ENCODE measurements around the gene PET117. TPM values are rescaled to one million over a fixed set of nuclear protein-coding genes. Genes with fewer than 3 reads are reported as not detected.

PET117 gene
- total and polyA plus RNA-seq, 2 donors (not counting 3 experiments of a cell fraction or from before 2014, with no cell fraction given) = 4.6 to 11.4 TPM

DNA sequence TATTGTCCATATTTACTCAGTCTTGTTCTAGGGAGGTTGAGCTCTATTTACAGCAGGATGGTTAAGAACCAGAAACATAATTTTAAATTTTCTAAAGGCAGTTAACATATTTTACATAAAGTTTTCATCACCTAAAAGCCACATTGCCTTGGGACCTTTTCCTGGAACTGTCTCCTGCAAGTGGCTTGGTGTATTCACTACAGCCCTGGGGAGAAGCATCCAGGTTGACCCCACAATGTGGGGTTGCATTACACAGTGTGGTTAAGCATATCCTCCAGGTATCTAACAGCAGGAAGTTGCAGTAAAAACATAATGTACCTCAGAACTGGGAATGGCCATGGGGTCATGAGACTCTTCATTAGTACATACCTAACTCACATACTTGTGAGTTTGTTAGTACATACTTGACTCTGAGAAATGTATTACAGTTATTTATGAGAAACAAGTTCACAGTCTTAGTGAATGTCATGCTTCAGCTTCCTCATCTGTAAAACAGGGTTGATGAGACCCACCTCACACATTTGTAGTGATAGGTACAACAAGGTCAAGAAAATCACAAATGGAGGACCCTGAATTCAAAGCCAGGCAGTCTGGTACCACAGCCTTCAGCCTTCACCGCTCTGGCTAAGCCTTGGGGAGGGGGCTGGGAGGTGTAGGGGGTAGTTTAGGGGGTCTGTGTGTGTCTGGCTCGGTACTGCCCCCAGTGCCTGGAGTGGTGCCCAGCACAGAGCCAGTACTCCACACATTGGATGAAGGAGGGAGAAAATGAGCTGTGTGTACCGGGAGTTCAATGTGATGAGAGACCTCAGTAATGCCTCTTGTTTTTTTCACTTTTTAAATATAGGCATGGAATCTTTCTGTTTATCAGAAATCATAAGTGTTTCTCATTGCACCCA, 52.9 kb downstream of the PET117 start:
- Histone ChIP-seq H4K20me1 (replicated peaks; ENCODE audit: control insufficient read depth, extremely low read depth, insufficient read depth, low read length) (no peaks in the 10 kb centered on the region), H3K79me2 (ENCODE audit: control insufficient read depth, insufficient read depth, low read length) (no peaks in the 10 kb centered on the region), H3K9me3 (replicated peaks; ENCODE audit: control insufficient read depth, insufficient read depth, low read length) (no peaks in the 10 kb centered on the region), H3K9me1 (replicated peaks; ENCODE audit: control insufficient read depth, extremely low read depth, insufficient read depth, low read length) (no peaks in the 10 kb centered on the region), H2AFZ (ENCODE audit: low read depth, low read length) (no peak overlapping the region), H3K9ac (replicated peaks; ENCODE audit: extremely low read depth, insufficient read depth, low read length) (no peak overlapping the region), H3K27me3 (ENCODE audit: control insufficient read depth in 2 of 2, insufficient read depth in 2 of 2, low read length in 2 of 2) (no peaks in the 10 kb centered on the region), H3K36me3 (ENCODE audit: control insufficient read depth in 2 of 2, extremely low read depth in 1 of 2, insufficient read depth in 2 of 2, low read length in 2 of 2) (peaks cover 0 to 11% of the 10 kb centered on the region in 2 experiments), H3K4me2 (ENCODE audit: insufficient read depth, low read length) (no peak overlapping the region), H3K4me3 (replicated peaks in 1 of 3; ENCODE audit: insufficient read depth in 1 of 3, low read depth in 1 of 3, low read length in 3 of 3) (no peak overlapping the region), H3K4me1 (ENCODE audit: control insufficient read depth, extremely low read depth, insufficient read depth, low read length) (no peaks in the 10 kb centered on the region), H3K27ac (ENCODE audit: insufficient read depth, low read depth, low read length) (no peak overlapping the region)
- intact Hi-C loops (cut with micrococcal nuclease) (no loop called here), dilution Hi-C loops (cut with MboI; ENCODE audit: extremely low pct_ligation_motif_present, low sequenced_read_pairs) (no loop called here)
- TF ChIP-seq POLR2A (IDR thresholded peaks at IDR 0.05; ENCODE audit: low read depth, low read length) = no peak
- TF ChIP-seq GATA2 (IDR thresholded peaks at IDR 0.05; ENCODE audit: insufficient read depth, insufficient read length, low read depth, low read length) = no peak
- no peak for TF ChIP-seq JUN (IDR thresholded peaks at IDR 0.05; ENCODE audit: borderline replicate concordance, insufficient read depth, insufficient read length, low read depth)
- no peak for TF ChIP-seq EZH2 (IDR thresholded peaks at IDR 0.05; ENCODE audit: borderline replicate concordance, low read depth, low read length, severe bottlenecking)
- TF ChIP-seq, protein P1, sequence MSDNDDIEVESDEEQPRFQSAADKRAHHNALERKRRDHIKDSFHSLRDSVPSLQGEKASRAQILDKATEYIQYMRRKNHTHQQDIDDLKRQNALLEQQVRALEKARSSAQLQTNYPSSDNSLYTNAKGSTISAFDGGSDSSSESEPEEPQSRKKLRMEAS (IDR thresholded peaks at IDR 0.05; ENCODE audit: insufficient read depth, insufficient read length) = no peak
- no peak for TF ChIP-seq POLR2AphosphoS5 (IDR thresholded peaks at IDR 0.05; ENCODE audit: insufficient read depth, low read depth, low read length)
- TF ChIP-seq FOS (IDR thresholded peaks at IDR 0.05; ENCODE audit: borderline replicate concordance, insufficient read depth, low read length) = no peak
- DNase-seq (ENCODE audit: low read depth, low spot score) (no peak), FAIRE-seq (no peak)
- BruUV-seq (replicated peaks) = no TSS peak
- ChIA-PET POLR2A (no interaction called here), CTCF (no interaction called here)

All from endothelial cell of umbilical vein (primary cell).